GM12875 (cell line): Measurements from ENCODE around the gene HMMR.

Source experiments
- H3K4me3 ChIP-seq: one replicate; pipeline ENCODE4 v1.5.1; 2011; ENCODE audit warnings: low read depth, low read length, control low read depth
- CTCF ChIP-seq: IDR thresholded peaks from 2 replicates; pipeline ENCODE4 v1.5.1; 2011; ENCODE audit warnings: low read depth, mild to moderate bottlenecking, control low read depth, inconsistent platforms, low read length, moderate library complexity, borderline replicate concordance; ENCODE audit not compliant: insufficient read depth

HMMR gene

GRCh38 chr5:163437011-163437308 lies 23.5 kb upstream of the HMMR start:
- TF ChIP-seq CTCF, result no peak
- H3K4me3 ChIP-seq, result peak overlapping the region; percentile 31

GRCh38 chr5:163437309-163438182 lies 22.9 kb upstream of the HMMR start, which contains the start of gene CCNG1:
TSS of gene CCNG1 (plus strand) at chr5:163437595. CDS start at chr5:163439257, 1,662 bp downstream.
- TF ChIP-seq CTCF, result no peak
- peak within 1 kb of the TSS; percentile 95 for H3K4me3 ChIP-seq

- no peak overlapping the region for H3K4me3 ChIP-seq
- TF ChIP-seq CTCF, result no peak
Measured at GRCh38 chr5:163439092-163439425, 21.4 kb upstream of the HMMR start.

GRCh38 chr5:163440954-163441353 lies 19.5 kb upstream of the HMMR start:
- H3K4me3 ChIP-seq, result no peak overlapping the region
- no peak for TF ChIP-seq CTCF

- H3K4me3 ChIP-seq, result no peak overlapping the region
- TF ChIP-seq CTCF, result no peak
Measured at GRCh38 chr5:163444526-163444925, 15.9 kb upstream of the HMMR start.

GRCh38 chr5:163445345-163445744 lies 15.1 kb upstream of the HMMR start:
- H3K4me3 ChIP-seq, result no peak overlapping the region
- no peak for TF ChIP-seq CTCF

GRCh38 chr5:163447191-163447590 lies 13.2 kb upstream of the HMMR start:
- H3K4me3 ChIP-seq, result no peak overlapping the region
- TF ChIP-seq CTCF, result no peak
